ENCODE measurements around the gene BMPER. TPM values are rescaled to one million over a fixed set of nuclear protein-coding genes. Genes with fewer than 3 reads are reported as not detected.

BMPER gene
- total and polyA plus RNA-seq, 2 experiments from 2014 or later, result 40.5 to 97.3 TPM

GRCh38 chr7:34036051-34036920, 130.9 kb downstream of the BMPER start:
- TF ChIP-seq EZH2 (IDR thresholded peaks at IDR 0.05; ENCODE audit: insufficient read depth, poor library complexity, severe bottlenecking) (no peak), EZH2phosphoT487 (IDR thresholded peaks at IDR 0.05; ENCODE audit: insufficient read depth, low read depth) (no peak)
- H3K27ac ChIP-seq, result no peak overlapping the region
- peaks cover 28% of the 10 kb centered on the region; the same call in 1 of the 2 replicates for H3K36me3 ChIP-seq (ENCODE audit: low read depth)

GRCh38 chr7:34036972-34037792, 131.8 kb downstream of the BMPER start:
- 85 to 86% methylated on average over 10 of the region's 10 CpGs for WGBS, 2 experiments (ENCODE audit: low coverage in 1 of 2, low lambda C conversion rate in 2 of 2, missing lambda C conversion rate in 2 of 2)
- in situ Hi-C loops (cut with MboI), result no loop called here
- Histone ChIP-seq H3F3A (ENCODE audit: insufficient read depth) (peaks cover 22% of the 10 kb centered on the region), H4K20me1 (ENCODE audit: insufficient read depth) (no peaks in the 10 kb centered on the region), H3K4me3 (no peak overlapping the region), H3K79me2 (ENCODE audit: insufficient read depth) (no peaks in the 10 kb centered on the region), H3K9me3 (ENCODE audit: low read depth) (no peaks in the 10 kb centered on the region), H3K9ac (no peak overlapping the region), H3K36me3 (ENCODE audit: low read depth) (peaks cover 26% of the 10 kb centered on the region; the same call in 1 of the 2 replicates), H3K9me2 (ENCODE audit: insufficient read depth) (peaks cover 2% of the 10 kb centered on the region; the same call in 1 of the 2 replicates), H3K4me1 (ENCODE audit: insufficient read depth) (peaks cover 22% of the 10 kb centered on the region), H2AFZ (no peak overlapping the region), H3K27me3 (replicated peaks; ENCODE audit: insufficient read depth) (no peaks in the 10 kb centered on the region), H3K4me2 (ENCODE audit: unreplicated experiment) (no peak overlapping the region), H3K27ac (no peak overlapping the region)
- no peak for TF ChIP-seq EZH2 (IDR thresholded peaks at IDR 0.05; ENCODE audit: insufficient read depth, poor library complexity, severe bottlenecking)
- DNase-seq, result no peak

More at GRCh38 chr7:34036051-34036920, 130.9 kb downstream of the BMPER start:
- H3K9ac ChIP-seq, result no peak overlapping the region
- H3F3A ChIP-seq (ENCODE audit: insufficient read depth), result peaks cover 13% of the 10 kb centered on the region; the same call in 1 of the 2 replicates
- no peak for DNase-seq
- no peaks in the 10 kb centered on the region for H4K20me1 ChIP-seq (ENCODE audit: insufficient read depth)
- in situ Hi-C loops (cut with MboI), result no loop called here
- 90 to 93% methylated on average over 8 of the region's 8 CpGs for WGBS, 2 experiments (ENCODE audit: low coverage in 1 of 2, low lambda C conversion rate in 2 of 2, missing lambda C conversion rate in 2 of 2)
- peaks cover 5% of the 10 kb centered on the region; the same call in 1 of the 2 replicates for H3K9me2 ChIP-seq (ENCODE audit: insufficient read depth)
- H2AFZ ChIP-seq, result no peak overlapping the region
- H3K4me1 ChIP-seq (ENCODE audit: insufficient read depth), result peaks cover 13% of the 10 kb centered on the region
- no peaks in the 10 kb centered on the region for H3K79me2 ChIP-seq (ENCODE audit: insufficient read depth)
- no peaks in the 10 kb centered on the region for H3K9me3 ChIP-seq (ENCODE audit: low read depth)
- H3K27me3 ChIP-seq (replicated peaks; ENCODE audit: insufficient read depth), result no peaks in the 10 kb centered on the region
- H3K4me2 ChIP-seq (ENCODE audit: unreplicated experiment), result no peak overlapping the region
- H3K4me3 ChIP-seq, result no peak overlapping the region

GRCh38 chr7:34038816-34039470, 133.6 kb downstream of the BMPER start:
- Histone ChIP-seq H3K4me2 (ENCODE audit: unreplicated experiment) (no peak overlapping the region), H3K79me2 (ENCODE audit: insufficient read depth) (peaks cover 13% of the 10 kb centered on the region), H3K36me3 (ENCODE audit: low read depth) (peaks cover 17% of the 10 kb centered on the region; the same call in 1 of the 2 replicates), H3K9me2 (ENCODE audit: insufficient read depth) (no peaks in the 10 kb centered on the region), H3K27ac (no peak overlapping the region), H2AFZ (no peak overlapping the region), H3K4me3 (no peak overlapping the region), H3F3A (ENCODE audit: insufficient read depth) (peaks cover 27% of the 10 kb centered on the region), H3K9ac (no peak overlapping the region), H3K9me3 (ENCODE audit: low read depth) (no peaks in the 10 kb centered on the region), H4K20me1 (ENCODE audit: insufficient read depth) (no peaks in the 10 kb centered on the region), H3K4me1 (ENCODE audit: insufficient read depth) (peaks cover 39% of the 10 kb centered on the region), H3K27me3 (replicated peaks; ENCODE audit: insufficient read depth) (no peaks in the 10 kb centered on the region)
- in situ Hi-C loops (cut with MboI), result no loop called here
- peak; percentile 18 for DNase-seq
- 88 to 91% methylated on average over 3 of the region's 3 CpGs for WGBS, 2 experiments (ENCODE audit: low coverage in 1 of 2, low lambda C conversion rate in 2 of 2, missing lambda C conversion rate in 2 of 2)
- TF ChIP-seq EZH2phosphoT487 (IDR thresholded peaks at IDR 0.05; ENCODE audit: insufficient read depth, low read depth), result no peak
- no peak for TF ChIP-seq EZH2 (IDR thresholded peaks at IDR 0.05; ENCODE audit: insufficient read depth, poor library complexity, severe bottlenecking)

- Histone ChIP-seq H3K4me2 (ENCODE audit: unreplicated experiment) (peak overlapping the region; percentile 45), H3K27ac (peak overlapping the region; percentile 83), H3K36me3 (ENCODE audit: low read depth) (peaks cover 6% of the 10 kb centered on the region), H3K4me1 (ENCODE audit: insufficient read depth) (peaks cover 46% of the 10 kb centered on the region), H2AFZ (no peak overlapping the region), H4K20me1 (ENCODE audit: insufficient read depth) (no peaks in the 10 kb centered on the region), H3K9me3 (ENCODE audit: low read depth) (no peaks in the 10 kb centered on the region), H3K4me3 (no peak overlapping the region), H3K9me2 (ENCODE audit: insufficient read depth) (no peaks in the 10 kb centered on the region), H3F3A (ENCODE audit: insufficient read depth) (peaks cover 27% of the 10 kb centered on the region), H3K9ac (peak overlapping the region; percentile 23; the same call in 1 of the 2 replicates), H3K79me2 (ENCODE audit: insufficient read depth) (peaks cover 30% of the 10 kb centered on the region), H3K27me3 (replicated peaks; ENCODE audit: insufficient read depth) (no peaks in the 10 kb centered on the region)
- WGBS, 2 experiments (ENCODE audit: low coverage in 1 of 2, low lambda C conversion rate in 2 of 2, missing lambda C conversion rate in 2 of 2), result 38 to 45% methylated on average over 4 of the region's 4 CpGs
- DNase-seq, result peak; percentile 76
- TF ChIP-seq EZH2 (IDR thresholded peaks at IDR 0.05; ENCODE audit: insufficient read depth, poor library complexity, severe bottlenecking) (no peak), EZH2phosphoT487 (IDR thresholded peaks at IDR 0.05; ENCODE audit: insufficient read depth, low read depth) (no peak)
- in situ Hi-C loops (cut with MboI), result no loop called here
Measured at GRCh38 chr7:34041707-34042106, 136.4 kb downstream of the BMPER start.
